HCT116 (cell line): ENCODE data around the gene PIP4K2A. TPM values are rescaled to one million over a fixed set of nuclear protein-coding genes. Genes with fewer than 3 reads are reported as not detected.

ENCODE experiments used
- ATAC-seq: fragments of 200-7000 bp; cut with Tn5 transposase; 2 replicates; pipeline ENCODE4 v1.9.1; 2020; ENCODE audit warnings: mild to moderate bottlenecking, moderate library complexity
- BruUV-seq: library from RNA; stranded (reverse); fragments of 400-500 nt; replicated peaks from 2 replicates; lab custom pipeline; 2021; lab: Mats Ljungman, UMichigan
- CTCF ChIA-PET: fragments of 300-600 bp; sonication (Branson Sonifier 250); formaldehyde crosslinking; loops from one replicate; lab custom pipeline; 2021; ENCODE audit warnings: antibody characterized with exemption; lab: Charles Lee
- POLR2A ChIA-PET: fragments of 300-600, 350-600 bp; sonication (Branson Sonifier 250); formaldehyde crosslinking; loops from one replicate; lab custom pipeline; 2021; ENCODE audit warnings: antibody characterized with exemption; lab: Charles Lee
- RAD21 ChIA-PET, 2 experiments: fragments of 300-600 bp; sonication (Branson Sonifier 250); formaldehyde crosslinking; loops; one replicate each; lab custom pipeline; 2023; ENCODE audit warnings: low total read pairs in 2 of 2; ENCODE audit not compliant: uncharacterized antibody in 2 of 2, unreplicated experiment in 2 of 2, low non-redundant PET in 1 of 2; lab: Charles Lee
- DNase-seq: peaks from one replicate; pipeline ENCODE4 v3.0.0-alpha.2; 2010; ENCODE audit warnings: low read depth, low spot score
- H2AFZ ChIP-seq: fragments of 200-600 bp; shearing (Covaris generic), sonication (generic); 2 replicates; pipeline ENCODE4 v1.6.1; 2017; ENCODE audit warnings: low read depth, mixed run types, mixed read lengths, antibody characterized with exemption, low read length; ENCODE audit not compliant: poor library complexity, severe bottlenecking
- H3K27ac ChIP-seq: 2 replicates; pipeline ENCODE4 v1.5.1; 2012; ENCODE audit warnings: low read depth, low read length
- H3K27me3 ChIP-seq: fragments of 200-600 bp; sonication (generic); 2 replicates; pipeline ENCODE4 v1.6.1; 2016; ENCODE audit warnings: mixed run types, low read length, mixed read lengths; ENCODE audit not compliant: insufficient read depth
- H3K36me3 ChIP-seq, 2 experiments: fragments of 200-500 bp in 1 of 2; fragments of 200-600 bp in 1 of 2; sonication (Bioruptor generic) in 1 of 2; sonication (generic) in 1 of 2; 2 replicates each; pipeline versions ENCODE4 v1.5.1 to v1.6.1; 2014 to 2016; ENCODE audit warnings: low read length in 2 of 2, inconsistent platforms in 1 of 2, mixed read lengths in 1 of 2, mixed run types in 1 of 2; ENCODE audit not compliant: insufficient read depth in 2 of 2, control insufficient read depth in 1 of 2
- H3K4me1 ChIP-seq, 2 experiments: fragments of 200-600 bp in 1 of 2; sonication (generic) in 1 of 2; 2 replicates each; pipeline versions ENCODE4 v1.5.1 to v1.6.1; 2012 to 2017; ENCODE audit warnings: low read length in 2 of 2, inconsistent platforms in 1 of 2, mild to moderate bottlenecking in 1 of 2, mixed read lengths in 1 of 2, mixed run types in 1 of 2, moderate library complexity in 1 of 2; ENCODE audit not compliant: insufficient read depth in 2 of 2, control insufficient read depth in 1 of 2
- H3K4me2 ChIP-seq: fragments of 200-600 bp; sonication (generic); 2 replicates; pipeline ENCODE4 v1.6.1; 2017; ENCODE audit warnings: mixed run types, low read length, mixed read lengths
- H3K4me3 ChIP-seq, 2 experiments: fragments of 200-600 bp in 1 of 2; sonication (generic) in 1 of 2; replicated peaks in 1 of 2; 2 replicates each; pipeline ENCODE4 v1.5.1; 2011 to 2016; ENCODE audit warnings: low read length in 2 of 2, control low read depth in 1 of 2, low read depth in 1 of 2, mild to moderate bottlenecking in 1 of 2, mixed read lengths in 1 of 2, mixed run types in 1 of 2
- H3K79me2 ChIP-seq: fragments of 200-600 bp; sonication (generic); 2 replicates; pipeline ENCODE4 v1.6.1; 2017; ENCODE audit warnings: mild to moderate bottlenecking, mixed run types, low read length, moderate library complexity, mixed read lengths; ENCODE audit not compliant: insufficient read depth
- H3K9ac ChIP-seq: fragments of 200-600 bp; sonication (generic); 2 replicates; pipeline ENCODE4 v1.6.1; 2016; ENCODE audit warnings: low read length, mixed read lengths
- H3K9me2 ChIP-seq: fragments of 200-600 bp; sonication (generic), shearing (Covaris generic); 2 replicates; pipeline ENCODE4 v1.6.1; 2017; ENCODE audit warnings: mixed run types, mild to moderate bottlenecking, moderate library complexity; ENCODE audit not compliant: insufficient read depth
- H3K9me3 ChIP-seq, 2 experiments: fragments of 200-500 bp in 1 of 2; fragments of 200-600 bp in 1 of 2; sonication (Bioruptor generic) in 1 of 2; sonication (generic) in 1 of 2; 2 replicates each; pipeline ENCODE4 v1.6.1; 2014 to 2017; ENCODE audit warnings: low read length in 2 of 2, mixed read lengths in 2 of 2, inconsistent platforms in 1 of 2, low read depth in 1 of 2, mild to moderate bottlenecking in 1 of 2, mixed run types in 1 of 2, moderate library complexity in 1 of 2; ENCODE audit not compliant: control insufficient read depth in 1 of 2, insufficient read depth in 1 of 2
- H4K20me1 ChIP-seq: fragments of 200-600 bp; sonication (generic), shearing (Covaris generic); 2 replicates; pipeline ENCODE4 v1.6.1; 2017; ENCODE audit warnings: mixed run types, mild to moderate bottlenecking, moderate library complexity; ENCODE audit not compliant: insufficient read depth
- EGR1 ChIP-seq: IDR thresholded peaks from 2 replicates; pipeline ENCODE4 v1.6.1; 2012; ENCODE audit warnings: low read depth
- EZH2 ChIP-seq: fragments of 200-600 bp; sonication (generic); IDR thresholded peaks from 2 replicates; pipeline ENCODE4 v1.6.1; 2017; ENCODE audit warnings: antibody characterized with exemption, mixed run types
- FOSL1 ChIP-seq: IDR thresholded peaks from 2 replicates; pipeline ENCODE4 v1.6.1; 2012; ENCODE audit warnings: low read depth
- JUND ChIP-seq: IDR thresholded peaks from 2 replicates; pipeline ENCODE4 v1.6.1; 2012
- POLR2AphosphoS5 ChIP-seq: IDR thresholded peaks from 2 replicates; pipeline ENCODE4 v1.6.1; 2011; ENCODE audit warnings: mild to moderate bottlenecking, low read depth, low read length, moderate library complexity
- RAD21 ChIP-seq: IDR thresholded peaks from 2 replicates; pipeline ENCODE4 v1.6.1; 2012; ENCODE audit warnings: low read depth, mild to moderate bottlenecking
- SP1 ChIP-seq: IDR thresholded peaks from 2 replicates; pipeline ENCODE4 v1.6.1; 2012; ENCODE audit warnings: low read depth
- SRF ChIP-seq: IDR thresholded peaks from 2 replicates; pipeline ENCODE4 v1.6.1; 2012; ENCODE audit warnings: low read depth
- TCF7L2 ChIP-seq: IDR thresholded peaks from 2 replicates; pipeline ENCODE4 v1.7.0; 2011; ENCODE audit warnings: borderline replicate concordance, inconsistent platforms; ENCODE audit not compliant: insufficient read depth, insufficient read length; ENCODE audit errors: extremely low read depth
- YY1 ChIP-seq: IDR thresholded peaks from 2 replicates; pipeline ENCODE4 v1.6.1; 2011; ENCODE audit warnings: low read length, low read depth, moderate library complexity, mild to moderate bottlenecking; ENCODE audit not compliant: insufficient replicate concordance; ENCODE audit errors: extremely low read depth
- ZFX ChIP-seq: fragments of 450-650 bp; IDR thresholded peaks from 2 replicates; pipeline ENCODE4 v1.6.1; 2017
- ZNF274 ChIP-seq: fragments of 200-500 bp; sonication (Bioruptor generic); IDR thresholded peaks from 2 replicates; pipeline ENCODE4 v1.6.1; 2014; ENCODE audit warnings: mild to moderate bottlenecking, low read depth, low read length, inconsistent platforms
- intact Hi-C: fragments of 100-400 bp; cut with micrococcal nuclease; formaldehyde crosslinking; loops from 2 replicates; pipeline ENCODE4 v1.10.0; 2022
- total RNA-seq: library from RNA; stranded (reverse); gene quantifications from one replicate; pipeline ENCODE4 v1.2.1, GENCODE V29; 2021; ENCODE audit not compliant: unreplicated experiment
- TF ChIP-seq, protein P1 (sequence below), 3 experiments: fragments of 200-600 bp in 1 of 3; sonication (generic) in 1 of 3; IDR thresholded peaks in 2 of 3; conservative IDR thresholded peaks in 1 of 3; 2 replicates each; pipeline ENCODE4 v1.5.1; 2012 to 2017; ENCODE audit warnings: low read depth in 2 of 3, low read length in 2 of 3, antibody characterized with exemption in 1 of 3, borderline replicate concordance in 1 of 3, control low read depth in 1 of 3, mild to moderate bottlenecking in 1 of 3, mixed read lengths in 1 of 3, mixed run types in 1 of 3, moderate library complexity in 1 of 3; ENCODE audit not compliant: insufficient read depth in 1 of 3
- TF ChIP-seq, protein P2 (sequence below): IDR thresholded peaks from 2 replicates; pipeline ENCODE4 v1.6.1; 2011; ENCODE audit warnings: mild to moderate bottlenecking, low read length, moderate library complexity; ENCODE audit not compliant: insufficient replicate concordance; ENCODE audit errors: extremely low read depth
- TF ChIP-seq, protein P3 (sequence below): IDR thresholded peaks from 2 replicates; pipeline ENCODE4 v1.6.1; 2012
- TF ChIP-seq, protein P4 (sequence below): IDR thresholded peaks from 2 replicates; pipeline ENCODE4 v1.6.1; 2012; ENCODE audit warnings: low read depth

The PIP4K2A gene
- total RNA-seq, 1 experiment from 2014 or later: 41.9 TPM

DNA sequence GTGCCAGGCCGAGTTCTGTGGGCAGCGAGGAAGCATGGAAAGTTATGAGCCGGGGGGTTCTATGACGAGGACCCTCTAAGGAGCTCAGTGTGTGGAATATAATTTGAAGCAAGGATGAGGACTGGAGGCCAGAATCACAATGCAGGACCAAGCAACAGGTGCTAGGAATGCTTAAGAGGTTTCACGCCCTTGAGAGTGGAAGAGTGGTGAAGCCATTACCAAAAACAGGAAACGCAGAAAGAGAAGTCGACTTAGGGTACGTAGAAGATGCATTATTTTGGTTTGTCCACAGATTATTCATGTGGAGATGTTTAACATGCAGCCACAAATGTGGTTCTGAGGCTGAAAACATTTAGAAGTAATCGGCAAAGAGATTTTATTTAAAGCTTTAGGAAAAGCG lies 78.7 kb downstream of the PIP4K2A start (continued):
- TF ChIP-seq SRF (no peak), RAD21 (no peak), EGR1 (no peak)
- TF ChIP-seq, all 23 proteins: peak for 0

DNA sequence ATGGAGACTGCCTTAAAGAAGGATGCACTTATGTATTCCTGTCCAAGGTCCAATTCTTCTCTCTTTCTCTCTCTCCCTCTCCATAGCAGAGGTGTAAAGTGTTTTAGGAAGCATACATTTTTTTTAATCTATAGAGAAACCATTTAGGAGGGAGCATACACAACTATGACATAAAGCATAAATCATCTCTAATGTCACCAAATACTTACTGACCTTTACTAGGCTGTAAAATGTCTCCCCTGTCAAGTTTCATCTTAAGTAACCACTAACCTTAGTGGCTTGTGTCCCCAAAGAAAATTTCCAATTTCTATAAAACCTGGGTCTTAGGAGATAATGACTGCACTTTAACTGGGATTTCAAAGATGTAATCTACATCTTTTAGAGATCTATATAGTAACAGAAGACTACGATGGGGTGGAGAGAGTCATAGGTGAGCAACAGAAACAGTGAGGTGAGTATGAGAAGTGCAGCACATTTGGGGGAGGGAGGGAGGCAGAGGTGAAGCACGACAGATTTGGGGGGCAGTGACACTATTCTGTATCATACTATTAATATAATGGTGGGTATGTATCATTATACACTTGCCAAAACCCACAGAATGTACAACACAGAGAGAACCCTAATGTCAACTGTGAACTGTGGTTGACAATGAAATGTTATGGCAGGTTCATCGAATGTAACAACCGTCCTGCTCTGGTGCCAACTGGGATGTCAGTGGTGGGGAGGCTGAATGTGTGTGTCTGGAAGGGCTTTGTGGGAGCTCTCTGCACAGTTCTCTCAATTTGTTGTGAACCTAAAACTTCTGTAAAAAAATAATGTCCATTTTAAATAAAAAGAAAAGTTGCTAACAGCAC lies 79.5 kb downstream of the PIP4K2A start:
- Histone ChIP-seq H3K36me3 (no peaks in the 10 kb centered on the region), H3K4me3 (no peak overlapping the region), H4K20me1 (peaks cover 10% of the 10 kb centered on the region; the same call in 1 of the 2 replicates), H3K27ac (no peak overlapping the region), H3K79me2 (peaks cover 100% of the 10 kb centered on the region), H3K27me3 (no peaks in the 10 kb centered on the region), H3K4me2 (no peak overlapping the region), H3K9me3 (no peaks in the 10 kb centered on the region), H3K9me2 (no peaks in the 10 kb centered on the region), H3K9ac (no peak overlapping the region), H3K4me1 (peaks cover 8 to 23% of the 10 kb centered on the region in 2 experiments), H2AFZ (no peak overlapping the region)
- ChIA-PET CTCF (no interaction called here), RAD21 (no interaction called here), POLR2A (no interaction called here)
- ATAC-seq (no peak), DNase-seq (no peak)
- intact Hi-C loops: no loop called here
- BruUV-seq: no TSS peak
- TF ChIP-seq SP1: no peak
- TF ChIP-seq JUND: no peak
- no peak for TF ChIP-seq RAD21
- no peak for TF ChIP-seq EZH2
- no peak for TF ChIP-seq ZFX
- TF ChIP-seq, protein P1, sequence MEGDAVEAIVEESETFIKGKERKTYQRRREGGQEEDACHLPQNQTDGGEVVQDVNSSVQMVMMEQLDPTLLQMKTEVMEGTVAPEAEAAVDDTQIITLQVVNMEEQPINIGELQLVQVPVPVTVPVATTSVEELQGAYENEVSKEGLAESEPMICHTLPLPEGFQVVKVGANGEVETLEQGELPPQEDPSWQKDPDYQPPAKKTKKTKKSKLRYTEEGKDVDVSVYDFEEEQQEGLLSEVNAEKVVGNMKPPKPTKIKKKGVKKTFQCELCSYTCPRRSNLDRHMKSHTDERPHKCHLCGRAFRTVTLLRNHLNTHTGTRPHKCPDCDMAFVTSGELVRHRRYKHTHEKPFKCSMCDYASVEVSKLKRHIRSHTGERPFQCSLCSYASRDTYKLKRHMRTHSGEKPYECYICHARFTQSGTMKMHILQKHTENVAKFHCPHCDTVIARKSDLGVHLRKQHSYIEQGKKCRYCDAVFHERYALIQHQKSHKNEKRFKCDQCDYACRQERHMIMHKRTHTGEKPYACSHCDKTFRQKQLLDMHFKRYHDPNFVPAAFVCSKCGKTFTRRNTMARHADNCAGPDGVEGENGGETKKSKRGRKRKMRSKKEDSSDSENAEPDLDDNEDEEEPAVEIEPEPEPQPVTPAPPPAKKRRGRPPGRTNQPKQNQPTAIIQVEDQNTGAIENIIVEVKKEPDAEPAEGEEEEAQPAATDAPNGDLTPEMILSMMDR (IDR thresholded peaks at IDR 0.05 in 2 of 3, conservative IDR thresholded peaks at IDR 0.05 in 1 of 3; ENCODE audit: borderline replicate concordance in 1 of 3, insufficient read depth in 1 of 3, low read depth in 2 of 3, low read length in 2 of 3): no peak
- no peak for TF ChIP-seq ZNF274
- no peak for TF ChIP-seq YY1
- TF ChIP-seq, protein P2, sequence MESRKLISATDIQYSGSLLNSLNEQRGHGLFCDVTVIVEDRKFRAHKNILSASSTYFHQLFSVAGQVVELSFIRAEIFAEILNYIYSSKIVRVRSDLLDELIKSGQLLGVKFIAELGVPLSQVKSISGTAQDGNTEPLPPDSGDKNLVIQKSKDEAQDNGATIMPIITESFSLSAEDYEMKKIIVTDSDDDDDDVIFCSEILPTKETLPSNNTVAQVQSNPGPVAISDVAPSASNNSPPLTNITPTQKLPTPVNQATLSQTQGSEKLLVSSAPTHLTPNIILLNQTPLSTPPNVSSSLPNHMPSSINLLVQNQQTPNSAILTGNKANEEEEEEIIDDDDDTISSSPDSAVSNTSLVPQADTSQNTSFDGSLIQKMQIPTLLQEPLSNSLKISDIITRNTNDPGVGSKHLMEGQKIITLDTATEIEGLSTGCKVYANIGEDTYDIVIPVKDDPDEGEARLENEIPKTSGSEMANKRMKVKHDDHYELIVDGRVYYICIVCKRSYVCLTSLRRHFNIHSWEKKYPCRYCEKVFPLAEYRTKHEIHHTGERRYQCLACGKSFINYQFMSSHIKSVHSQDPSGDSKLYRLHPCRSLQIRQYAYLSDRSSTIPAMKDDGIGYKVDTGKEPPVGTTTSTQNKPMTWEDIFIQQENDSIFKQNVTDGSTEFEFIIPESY: no peak
- no peak for TF ChIP-seq POLR2AphosphoS5
- TF ChIP-seq, protein P3, sequence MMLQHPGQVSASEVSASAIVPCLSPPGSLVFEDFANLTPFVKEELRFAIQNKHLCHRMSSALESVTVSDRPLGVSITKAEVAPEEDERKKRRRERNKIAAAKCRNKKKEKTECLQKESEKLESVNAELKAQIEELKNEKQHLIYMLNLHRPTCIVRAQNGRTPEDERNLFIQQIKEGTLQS: no peak
- no peak for TF ChIP-seq SRF
- no peak for TF ChIP-seq TCF7L2
- no peak for TF ChIP-seq FOSL1
- no peak for TF ChIP-seq EGR1
- TF ChIP-seq, protein P4, sequence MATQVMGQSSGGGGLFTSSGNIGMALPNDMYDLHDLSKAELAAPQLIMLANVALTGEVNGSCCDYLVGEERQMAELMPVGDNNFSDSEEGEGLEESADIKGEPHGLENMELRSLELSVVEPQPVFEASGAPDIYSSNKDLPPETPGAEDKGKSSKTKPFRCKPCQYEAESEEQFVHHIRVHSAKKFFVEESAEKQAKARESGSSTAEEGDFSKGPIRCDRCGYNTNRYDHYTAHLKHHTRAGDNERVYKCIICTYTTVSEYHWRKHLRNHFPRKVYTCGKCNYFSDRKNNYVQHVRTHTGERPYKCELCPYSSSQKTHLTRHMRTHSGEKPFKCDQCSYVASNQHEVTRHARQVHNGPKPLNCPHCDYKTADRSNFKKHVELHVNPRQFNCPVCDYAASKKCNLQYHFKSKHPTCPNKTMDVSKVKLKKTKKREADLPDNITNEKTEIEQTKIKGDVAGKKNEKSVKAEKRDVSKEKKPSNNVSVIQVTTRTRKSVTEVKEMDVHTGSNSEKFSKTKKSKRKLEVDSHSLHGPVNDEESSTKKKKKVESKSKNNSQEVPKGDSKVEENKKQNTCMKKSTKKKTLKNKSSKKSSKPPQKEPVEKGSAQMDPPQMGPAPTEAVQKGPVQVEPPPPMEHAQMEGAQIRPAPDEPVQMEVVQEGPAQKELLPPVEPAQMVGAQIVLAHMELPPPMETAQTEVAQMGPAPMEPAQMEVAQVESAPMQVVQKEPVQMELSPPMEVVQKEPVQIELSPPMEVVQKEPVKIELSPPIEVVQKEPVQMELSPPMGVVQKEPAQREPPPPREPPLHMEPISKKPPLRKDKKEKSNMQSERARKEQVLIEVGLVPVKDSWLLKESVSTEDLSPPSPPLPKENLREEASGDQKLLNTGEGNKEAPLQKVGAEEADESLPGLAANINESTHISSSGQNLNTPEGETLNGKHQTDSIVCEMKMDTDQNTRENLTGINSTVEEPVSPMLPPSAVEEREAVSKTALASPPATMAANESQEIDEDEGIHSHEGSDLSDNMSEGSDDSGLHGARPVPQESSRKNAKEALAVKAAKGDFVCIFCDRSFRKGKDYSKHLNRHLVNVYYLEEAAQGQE: no peak
